HG02759 (cell line): ENCODE measurements around the gene OR9A2.

Experiments
- ATAC-seq: cut with Tn5 transposase; IDR thresholded peaks from one replicate; pipeline ENCODE4 v1.9.1; 2021; ENCODE audit warnings: mild to moderate bottlenecking, moderate library complexity; ENCODE audit not compliant: unreplicated experiment

The OR9A2 gene

DNA sequence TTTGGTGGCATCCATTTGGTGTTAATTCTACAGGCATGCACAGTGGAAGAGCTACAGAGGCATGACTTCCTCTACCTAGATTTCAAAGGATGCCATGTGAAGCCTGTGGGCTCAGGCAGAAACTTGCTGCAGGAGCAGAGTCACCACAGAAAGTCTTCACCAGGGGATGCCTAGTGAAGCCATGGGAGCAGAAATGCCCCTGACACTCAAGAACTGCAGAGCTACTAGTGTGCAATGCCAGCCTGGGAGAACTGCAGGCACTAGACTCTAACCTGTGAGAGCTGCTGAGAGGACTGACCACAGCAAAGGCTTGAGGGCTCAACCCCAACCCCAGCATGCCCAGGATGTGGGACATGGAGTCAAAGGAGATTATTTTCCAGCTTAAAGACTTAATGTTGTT lies 3.9 kb downstream of the OR9A2 start:
- no peak for ATAC-seq

DNA sequence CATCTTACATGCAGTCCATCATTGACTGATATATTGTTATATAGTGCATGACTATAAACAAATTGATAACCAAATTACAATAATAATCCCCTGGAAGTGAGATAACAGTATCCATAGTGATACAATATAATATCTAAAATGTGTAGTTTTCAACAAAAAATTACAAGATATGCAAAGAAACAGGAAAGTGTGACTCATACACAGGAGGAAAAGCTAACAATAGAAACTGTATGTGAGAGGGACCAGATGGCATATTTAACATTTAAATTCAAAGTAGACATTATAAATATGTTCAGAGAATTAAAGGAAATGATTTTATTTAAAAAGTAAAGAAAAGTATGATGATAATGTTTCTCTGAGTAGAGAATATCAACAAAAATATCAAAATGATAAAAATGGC lies 8.0 kb downstream of the OR9A2 start:
- no peak for ATAC-seq

DNA sequence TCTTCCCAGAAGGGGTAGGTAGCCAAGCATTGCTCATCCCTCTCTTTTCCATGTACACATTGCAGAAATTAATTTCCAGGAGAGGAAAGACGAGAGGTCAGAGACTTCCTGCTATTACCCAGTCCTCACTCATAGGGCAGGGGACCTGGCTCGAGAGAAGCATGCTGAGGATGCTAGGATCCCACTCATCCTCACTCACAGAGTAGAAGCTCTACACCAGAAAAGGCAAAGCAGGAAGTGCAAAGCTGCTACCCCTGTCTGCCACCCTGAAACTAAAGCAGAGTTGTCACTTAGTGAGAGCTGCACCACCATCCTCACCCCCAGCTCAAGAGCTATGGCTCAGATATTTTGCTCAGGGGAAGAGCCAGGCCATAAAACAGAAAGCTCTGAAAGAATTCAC lies 9.9 kb downstream of the OR9A2 start:
- ATAC-seq: no peak

DNA sequence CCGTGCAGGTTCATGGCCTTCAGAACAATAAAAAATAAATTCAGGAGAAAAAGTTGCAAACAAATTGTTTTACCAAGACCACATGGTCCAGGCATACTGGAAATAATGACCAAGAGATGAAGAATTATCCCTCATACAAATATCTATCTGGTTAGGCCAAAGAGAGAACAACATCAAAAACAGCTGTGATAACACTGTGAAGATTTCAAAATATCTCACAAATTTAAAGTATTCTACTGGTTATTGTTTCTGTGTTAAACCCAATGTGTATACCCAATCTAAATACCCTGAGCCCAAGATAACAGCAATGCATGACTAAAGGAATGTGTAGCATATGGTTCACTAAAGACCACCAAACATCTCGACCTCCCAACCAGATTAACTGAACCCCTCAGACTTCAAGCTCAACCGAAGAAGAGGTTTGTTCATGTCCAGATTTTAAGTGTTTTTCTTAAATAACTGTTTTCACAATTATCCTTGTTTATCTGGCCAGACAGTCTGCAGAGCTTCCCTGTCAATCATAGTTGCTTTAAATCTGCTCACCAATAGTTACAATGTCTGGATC lies 10.9 kb downstream of the OR9A2 start:
- ATAC-seq: no peak

DNA sequence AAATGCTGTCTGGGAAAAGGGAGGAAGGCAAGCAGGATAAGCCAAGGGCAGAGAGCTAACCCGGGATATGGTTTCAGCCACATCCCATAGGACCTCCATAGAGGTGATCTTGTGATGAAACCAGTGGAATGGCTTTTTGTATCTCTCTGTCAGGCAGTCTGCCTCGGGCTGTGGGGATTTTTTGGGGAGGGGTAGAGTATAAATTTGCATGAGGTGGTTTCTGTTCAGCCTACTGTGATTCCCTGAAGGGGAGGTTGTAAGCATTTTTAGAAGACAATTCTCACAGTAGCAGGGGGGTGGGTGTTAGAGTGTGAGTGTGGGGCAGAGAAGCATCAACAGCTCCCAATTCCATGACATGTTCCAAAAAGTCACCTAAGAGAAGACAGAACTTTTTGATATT lies 11.8 kb downstream of the OR9A2 start:
- peak; percentile 89 for ATAC-seq

DNA sequence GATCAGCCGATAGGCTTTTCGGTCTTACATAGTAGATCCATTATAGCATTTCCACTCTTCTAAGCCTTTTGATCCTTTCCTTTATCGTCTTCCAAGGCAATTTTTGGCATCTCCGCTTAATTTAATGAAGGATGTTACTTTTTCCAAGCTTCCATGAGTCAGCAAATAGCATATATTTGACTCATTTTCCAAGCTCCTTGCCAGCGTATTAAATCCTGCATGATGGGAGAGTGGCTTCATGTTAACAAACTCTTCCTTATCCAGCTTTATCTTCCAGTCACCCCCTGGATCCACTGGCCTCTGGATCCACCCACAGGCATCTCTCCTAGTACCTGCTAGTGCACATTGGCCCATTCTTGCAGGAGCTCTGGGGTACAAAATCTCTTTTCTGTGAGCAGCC lies 13.0 kb downstream of the OR9A2 start:
- ATAC-seq: no peak

DNA sequence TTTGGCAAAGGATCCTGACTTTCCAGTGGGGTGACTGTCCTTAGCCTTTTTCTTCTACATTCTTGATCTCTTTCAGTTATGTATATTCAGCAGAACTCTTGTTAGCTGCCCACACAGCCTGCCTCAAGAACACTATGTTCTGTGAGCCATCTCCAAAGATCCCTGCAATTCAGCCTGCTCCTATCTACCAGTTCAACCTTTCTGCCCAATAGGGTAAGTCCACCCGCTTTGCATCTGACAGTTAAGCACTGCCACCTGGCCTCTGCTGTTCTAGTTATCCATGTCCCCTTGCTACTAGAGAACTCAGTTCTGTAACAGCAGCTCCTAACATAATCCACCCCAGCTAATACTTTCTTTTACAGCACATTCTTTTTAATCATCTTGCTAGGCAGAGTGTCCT lies 13.5 kb downstream of the OR9A2 start:
- no peak for ATAC-seq

DNA sequence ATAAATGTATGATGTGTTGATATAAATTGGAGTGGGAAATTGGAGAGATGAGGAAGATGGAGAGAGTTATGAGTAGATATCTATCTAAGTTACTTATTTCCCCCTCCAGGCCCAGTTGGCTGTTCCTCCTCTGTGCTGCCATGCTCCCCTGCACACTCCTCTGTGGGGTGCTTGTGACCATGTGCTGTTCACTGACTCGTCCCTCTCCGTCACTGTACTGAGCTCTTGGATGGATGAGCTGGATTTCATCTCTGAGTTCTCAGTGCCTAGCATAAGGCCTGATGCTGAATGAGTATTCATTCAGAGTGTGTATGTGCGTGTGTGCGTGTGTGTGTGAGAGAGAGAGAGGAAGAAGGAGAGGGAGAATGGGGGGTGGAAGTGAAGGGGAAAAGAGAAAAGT lies 14.5 kb downstream of the OR9A2 start:
- no peak for ATAC-seq

DNA sequence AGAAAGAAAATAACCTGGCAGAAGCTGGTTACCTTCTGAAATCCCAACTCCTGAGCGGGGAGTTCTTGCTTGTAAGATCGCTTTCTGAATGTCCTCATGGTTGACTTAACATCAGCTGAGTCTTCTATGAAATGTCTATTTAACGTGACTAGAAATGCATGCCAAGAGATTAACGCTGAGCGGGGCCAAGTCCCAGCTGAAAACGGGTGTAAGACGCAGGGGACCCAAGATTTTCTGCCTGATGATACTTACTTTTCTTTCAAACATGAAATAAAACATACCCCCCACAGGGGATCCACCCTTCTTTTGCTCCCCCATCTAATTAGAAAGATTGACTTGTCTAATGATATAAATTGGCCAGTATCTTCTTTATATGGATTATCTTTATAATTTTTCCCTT lies 14.9 kb downstream of the OR9A2 start:
- ATAC-seq: no peak

DNA sequence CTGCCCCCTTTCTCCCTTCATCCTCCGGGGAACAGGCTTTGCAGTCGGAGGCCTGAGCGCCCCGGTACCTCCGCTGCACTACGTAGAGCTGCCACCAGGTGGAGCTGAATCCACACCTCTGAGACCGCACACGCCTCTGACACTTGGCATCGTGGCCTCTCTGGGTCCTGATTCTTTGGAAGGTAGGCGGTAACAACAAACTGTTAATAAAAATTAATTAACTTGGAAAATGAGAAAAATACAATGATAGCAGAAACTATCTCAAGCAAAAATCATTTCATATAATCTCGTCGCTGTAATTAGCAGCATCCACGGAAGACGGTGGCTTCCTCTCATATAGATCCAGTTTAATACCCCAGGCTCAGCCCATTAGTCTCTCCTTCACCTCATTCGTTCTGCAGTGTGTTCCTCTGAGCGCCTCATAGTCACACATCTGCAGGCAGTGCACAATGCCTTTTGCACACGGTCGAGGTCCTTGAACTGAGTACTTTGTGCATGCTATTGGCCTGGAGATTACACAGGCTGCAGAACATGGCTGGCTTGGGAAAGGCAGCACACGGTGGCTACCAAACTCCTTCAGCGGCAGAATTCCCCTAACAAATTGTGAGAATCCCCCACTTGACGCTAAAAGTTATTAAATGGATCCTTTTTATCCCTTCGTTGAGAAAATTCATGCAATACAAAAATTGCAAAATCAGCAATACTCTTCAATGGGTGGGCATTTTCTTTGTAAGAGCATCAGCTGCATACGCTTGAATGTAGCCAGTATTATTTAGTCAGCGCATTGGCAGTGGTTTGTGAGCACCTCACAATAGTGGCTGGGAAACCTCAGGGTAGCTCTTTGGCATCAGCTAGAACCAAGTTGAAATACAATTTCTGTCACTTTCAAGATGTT lies 18.7 kb downstream of the OR9A2 start:
- peak; percentile 97 for ATAC-seq

DNA sequence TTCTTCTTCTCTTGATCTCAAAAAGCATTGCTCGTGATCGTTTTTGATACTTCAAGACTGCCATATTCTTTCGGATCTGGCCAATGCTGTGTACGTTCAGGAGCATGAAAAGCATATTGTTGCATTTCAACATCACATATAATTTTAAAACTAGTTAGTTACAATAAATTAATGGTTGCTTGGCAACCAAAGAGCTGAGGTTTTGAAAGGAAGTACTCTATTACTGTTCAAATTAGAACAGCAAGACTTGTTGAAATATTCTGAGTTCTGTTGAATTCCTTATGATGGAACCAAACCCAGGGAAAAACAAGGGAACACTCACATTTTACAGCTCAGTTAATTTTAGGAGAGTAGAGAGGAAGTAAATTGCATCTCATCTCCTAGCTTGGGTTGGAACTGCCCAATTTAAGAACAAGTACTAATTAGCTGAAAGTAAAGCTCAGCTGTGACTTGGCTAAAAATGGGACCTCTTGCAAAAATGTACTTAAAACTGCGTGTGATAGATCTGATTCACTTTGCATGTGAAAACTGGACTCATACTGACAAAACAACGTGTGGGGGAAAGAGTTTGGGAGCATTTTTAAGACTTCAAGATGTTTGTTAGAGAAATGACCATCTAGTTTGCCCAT lies 21.2 kb downstream of the OR9A2 start:
- ATAC-seq: no peak

DNA sequence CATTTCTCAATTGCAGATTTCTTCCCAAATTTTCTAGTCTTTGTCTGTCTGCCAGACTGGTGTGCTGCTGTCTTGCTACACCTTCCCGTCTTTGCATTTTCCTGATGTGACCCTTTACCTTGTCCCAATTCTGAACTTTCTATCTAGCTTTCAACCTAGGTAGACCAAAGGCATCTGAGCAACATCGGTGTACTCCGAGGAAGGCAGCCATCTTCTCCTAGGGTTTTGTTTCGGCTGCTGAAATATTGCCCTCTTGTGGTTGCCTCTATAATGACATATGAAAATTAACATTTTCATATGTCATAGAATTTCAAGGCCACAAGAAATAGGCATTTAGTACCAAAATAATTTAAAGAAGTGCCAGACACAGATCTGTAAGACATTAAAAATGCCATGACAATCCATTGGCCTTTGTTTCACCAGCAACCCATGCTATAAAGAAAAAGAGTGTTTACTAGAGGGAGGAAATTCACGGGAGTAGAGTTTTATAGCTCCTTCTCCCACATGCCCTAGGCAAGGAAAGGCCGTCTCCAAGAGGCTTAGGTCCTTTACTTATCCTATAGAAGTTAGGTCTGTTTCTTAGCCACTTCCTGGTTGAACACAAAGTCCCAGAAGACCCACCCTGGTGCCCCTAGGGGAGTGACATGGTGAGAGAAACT lies 23.4 kb downstream of the OR9A2 start:
- ATAC-seq: peak; percentile 46

DNA sequence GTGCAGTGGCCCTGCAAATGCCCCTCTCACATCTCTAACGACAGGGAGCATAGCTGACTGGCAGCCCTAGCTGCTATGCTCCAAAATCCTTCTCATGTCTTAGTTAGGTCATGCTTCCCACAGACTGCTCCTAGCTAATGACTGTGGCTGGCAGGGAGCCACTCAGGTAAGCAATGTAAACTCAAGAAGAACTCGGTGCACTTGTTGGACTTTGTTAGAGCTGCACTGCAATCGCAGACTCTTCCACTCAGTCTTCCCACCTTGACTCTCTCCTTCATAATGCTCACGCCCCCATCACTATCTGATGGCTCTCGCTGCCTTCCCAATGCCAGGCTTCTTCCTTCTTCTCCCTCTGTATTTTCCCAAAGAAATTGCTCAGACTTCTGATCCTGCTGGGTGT lies 24.0 kb downstream of the OR9A2 start:
- ATAC-seq: no peak

DNA sequence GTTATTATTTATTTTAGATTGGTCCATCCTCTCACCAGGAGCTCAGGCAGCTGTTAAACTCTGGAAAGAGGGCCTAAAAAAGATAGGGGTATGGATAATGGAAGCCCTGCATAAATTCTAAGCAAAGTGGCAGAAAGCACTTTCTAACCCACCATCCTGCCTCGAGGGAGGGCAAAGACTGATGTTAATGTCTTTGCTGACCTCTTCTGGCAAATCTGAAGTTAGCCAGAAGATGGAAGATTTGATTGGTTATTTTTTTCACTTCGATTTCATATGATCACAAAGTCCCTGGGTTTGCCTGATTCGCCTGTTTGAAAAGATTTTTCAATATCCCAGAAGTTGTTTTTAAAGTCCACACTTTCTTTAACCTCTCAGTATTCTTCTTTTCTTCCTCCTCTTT lies 24.8 kb downstream of the OR9A2 start:
- no peak for ATAC-seq

DNA sequence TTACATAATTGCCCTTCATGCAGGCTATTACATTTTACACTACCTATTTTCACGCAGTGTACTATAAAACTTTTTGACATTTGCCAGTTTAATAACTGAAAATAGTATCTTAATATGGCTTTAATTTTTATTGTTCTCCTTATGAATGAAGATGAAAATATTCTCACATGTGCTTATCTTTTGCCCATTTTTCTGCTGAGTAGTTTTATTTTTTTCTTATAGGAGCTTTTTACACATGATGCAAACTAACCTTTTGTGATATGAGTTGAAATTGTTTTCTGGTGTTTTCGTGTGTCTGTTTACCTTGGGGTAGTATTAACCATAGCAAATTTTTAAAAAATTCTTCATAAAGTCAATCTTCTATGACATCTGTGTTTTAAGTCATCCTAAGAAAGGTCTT lies 26.3 kb downstream of the OR9A2 start:
- ATAC-seq: no peak

DNA sequence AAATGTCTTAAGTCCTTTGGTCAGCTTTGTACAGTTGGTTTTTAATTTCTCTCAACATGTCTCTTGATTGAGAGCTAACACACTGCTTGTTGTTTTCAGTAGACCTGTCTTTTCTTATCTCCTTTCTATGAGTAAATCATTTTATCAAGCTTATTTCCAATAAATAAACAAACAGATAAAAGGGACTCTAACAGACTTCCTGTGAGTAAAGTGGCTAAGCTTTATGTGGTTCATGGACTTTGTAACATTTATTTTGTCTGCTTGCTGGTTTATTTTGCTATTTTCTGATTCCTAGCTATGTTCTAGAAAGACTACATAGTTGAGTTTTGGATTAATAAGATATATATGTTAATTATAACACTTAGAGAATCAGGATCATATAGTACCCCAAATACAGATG lies 27.1 kb downstream of the OR9A2 start:
- no peak for ATAC-seq

DNA sequence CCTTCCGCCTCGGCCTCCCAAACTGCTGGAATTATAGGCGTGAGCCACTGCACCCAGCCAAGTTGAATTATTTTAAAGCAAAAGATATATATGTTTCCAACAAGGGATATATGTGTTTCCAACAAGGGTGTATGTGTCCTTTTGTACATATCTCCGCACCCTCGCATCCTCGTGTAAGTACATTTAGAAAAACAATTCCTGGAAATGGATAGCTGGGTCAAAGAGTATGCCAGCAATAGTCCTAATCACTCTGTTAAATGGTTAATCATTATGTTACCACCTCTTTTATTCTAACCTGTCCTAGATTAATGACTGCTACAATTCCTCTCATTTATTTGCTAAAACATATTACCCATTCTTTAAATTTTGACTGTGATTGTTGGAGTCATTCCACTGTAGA lies 28.0 kb downstream of the OR9A2 start:
- ATAC-seq: no peak

DNA sequence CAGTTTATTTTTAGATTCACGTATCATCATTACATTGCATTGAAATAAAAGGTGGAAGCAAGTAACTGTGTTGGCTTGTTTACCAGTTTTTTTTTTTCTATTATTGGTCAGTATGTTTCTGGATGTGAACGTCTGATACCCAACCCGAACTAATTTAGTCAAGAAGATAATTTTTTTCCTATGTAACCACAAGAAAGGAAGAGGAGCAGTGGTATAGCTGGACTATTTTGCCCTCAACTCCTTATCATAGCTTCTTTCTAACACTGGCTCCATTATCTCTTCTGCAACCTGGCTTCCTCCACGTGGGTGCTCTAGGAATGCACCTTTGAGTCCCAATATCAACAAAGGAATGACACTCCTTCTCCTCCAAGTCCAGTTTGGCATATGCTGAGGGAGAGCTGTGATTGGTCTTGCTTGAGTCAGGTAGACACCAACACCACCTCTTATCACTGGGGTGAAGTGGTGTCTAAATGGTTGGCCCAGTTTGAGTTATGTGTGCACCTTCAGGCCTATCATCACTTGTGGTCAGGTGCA lies 29.4 kb downstream of the OR9A2 start:
- no peak for ATAC-seq

DNA sequence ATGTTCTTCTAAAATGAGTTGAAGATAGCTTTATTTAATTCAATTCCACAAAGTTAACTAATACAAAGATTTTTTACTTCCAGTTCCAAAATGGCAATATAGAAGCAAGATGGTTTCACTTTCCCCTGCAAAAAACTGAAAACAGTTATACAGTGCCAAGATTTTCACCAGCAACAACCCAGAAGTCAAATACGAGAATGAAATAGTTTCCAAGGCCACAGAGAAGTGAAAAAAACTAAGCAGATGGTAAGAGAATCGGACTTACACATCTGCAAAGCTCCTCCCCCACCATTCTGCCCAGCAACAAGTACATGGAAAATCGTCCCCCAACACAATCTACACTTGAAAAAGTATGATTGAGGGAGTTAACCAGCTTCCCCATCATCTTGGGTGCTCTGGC lies 34.5 kb downstream of the OR9A2 start:
- no peak for ATAC-seq

DNA sequence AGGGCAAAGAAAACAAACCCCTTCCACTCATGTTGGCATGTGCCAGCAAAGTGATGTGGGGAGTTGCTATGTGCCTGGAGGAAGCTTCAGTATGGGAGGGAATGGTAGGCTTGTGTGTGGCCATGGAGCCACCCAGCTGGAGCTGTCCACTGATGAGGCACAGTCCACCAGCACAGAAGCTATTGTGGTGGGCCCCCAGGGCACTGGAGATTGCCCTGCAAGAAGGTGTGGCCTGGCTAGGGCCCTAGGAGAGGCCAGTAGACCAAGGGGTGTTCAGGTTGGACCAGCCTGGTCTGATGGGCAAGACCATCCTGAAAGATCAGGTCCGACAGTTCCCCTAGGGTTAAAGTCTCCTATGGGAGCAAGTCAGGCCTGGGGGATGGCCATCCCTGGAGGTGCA lies 42.6 kb downstream of the OR9A2 start:
- ATAC-seq: no peak

DNA sequence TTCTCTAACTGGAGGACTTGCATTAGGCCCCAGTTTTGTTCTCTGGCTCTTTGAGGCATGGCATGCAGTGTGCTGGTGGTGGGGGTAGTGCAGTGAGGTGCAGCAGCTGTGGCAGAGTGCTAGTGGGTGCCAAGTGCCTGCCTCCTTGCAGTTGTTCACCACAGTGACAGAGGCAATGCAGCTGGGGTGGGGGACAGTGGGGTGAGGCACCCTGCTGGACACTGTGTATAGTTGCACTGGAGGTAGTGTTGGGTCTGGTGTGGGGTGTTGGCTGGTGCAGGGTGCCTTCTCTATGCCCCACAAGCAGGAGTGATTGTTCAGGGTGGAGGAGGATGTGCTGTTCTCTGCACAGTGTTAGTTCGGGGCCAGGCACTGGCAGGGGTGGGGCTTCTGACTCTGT lies 43.1 kb downstream of the OR9A2 start:
- ATAC-seq: no peak
